CD1c-positive myeloid dendritic cell (primary cell): ENCODE data around the gene ANK2.

Source experiments
- DNase-seq: peaks from one replicate; pipeline ENCODE4 v3.0.0-alpha.2; 2016; ENCODE audit errors: extremely low spot score

The ANK2 gene

GRCh38 chr4:113288257-113288656 lies 238.8 kb downstream of the ANK2 start:
- no peak for DNase-seq

GRCh38 chr4:113288696-113289095 lies 239.2 kb downstream of the ANK2 start:
- DNase-seq: no peak

- no peak for DNase-seq
Observed at GRCh38 chr4:113289766-113290165, 240.3 kb downstream of the ANK2 start.

GRCh38 chr4:113290666-113291065 lies 241.2 kb downstream of the ANK2 start:
- DNase-seq: no peak

DNA sequence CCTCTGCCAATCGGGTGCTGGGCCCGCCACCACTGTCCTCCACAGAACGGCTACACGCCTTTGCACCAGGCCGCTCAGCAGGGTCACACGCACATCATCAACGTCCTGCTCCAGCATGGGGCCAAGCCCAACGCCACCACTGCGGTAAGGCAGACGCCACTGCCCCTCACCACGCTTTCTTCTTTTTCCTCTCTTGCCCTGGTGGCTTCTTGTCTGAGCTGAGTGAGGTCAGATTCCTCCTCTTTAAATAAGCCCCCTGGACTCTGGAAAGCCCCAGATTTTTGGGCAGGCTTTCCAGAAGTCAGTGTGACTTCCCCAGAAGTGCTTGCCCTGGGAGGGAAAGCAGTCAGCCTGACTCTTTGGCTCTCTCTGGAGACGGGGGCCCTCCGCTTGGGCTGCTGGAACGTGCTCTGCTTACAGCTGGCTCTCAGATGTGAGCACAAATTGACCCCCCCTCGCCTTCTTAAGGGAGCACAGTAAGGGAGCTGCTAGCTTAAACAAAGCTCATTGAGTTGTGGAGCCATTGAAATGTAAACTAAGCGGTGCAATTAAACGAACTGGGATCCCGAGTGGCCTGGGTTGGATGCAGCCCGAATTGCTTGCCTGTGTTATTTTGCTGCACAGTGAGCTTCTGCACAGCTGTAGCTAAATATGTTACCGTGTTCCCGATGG lies 243.1 kb downstream of the ANK2 start:
- DNase-seq: no peak

DNA sequence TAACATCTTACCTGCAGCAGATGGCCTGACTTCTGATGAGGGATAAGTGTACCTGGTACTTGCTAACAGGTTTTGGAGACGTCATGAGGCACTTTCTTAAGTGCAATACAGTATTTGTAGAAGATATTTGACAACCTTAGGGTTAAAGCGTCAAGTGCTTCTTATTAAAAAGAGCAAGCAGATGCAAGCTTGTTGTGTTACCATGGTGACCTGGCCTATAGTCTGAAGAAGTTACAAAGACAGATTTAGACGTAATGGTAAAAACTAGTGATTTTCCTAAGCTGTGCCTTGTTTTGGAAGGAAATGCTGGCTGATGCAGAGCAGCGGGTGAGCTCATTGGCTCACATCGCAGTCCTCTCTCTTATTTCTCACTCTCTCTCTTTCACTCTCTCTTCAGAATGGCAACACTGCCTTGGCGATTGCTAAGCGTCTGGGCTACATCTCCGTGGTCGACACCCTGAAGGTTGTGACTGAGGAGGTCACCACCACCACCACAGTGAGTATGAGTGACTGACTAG lies 243.6 kb downstream of the ANK2 start:
- no peak for DNase-seq

DNA sequence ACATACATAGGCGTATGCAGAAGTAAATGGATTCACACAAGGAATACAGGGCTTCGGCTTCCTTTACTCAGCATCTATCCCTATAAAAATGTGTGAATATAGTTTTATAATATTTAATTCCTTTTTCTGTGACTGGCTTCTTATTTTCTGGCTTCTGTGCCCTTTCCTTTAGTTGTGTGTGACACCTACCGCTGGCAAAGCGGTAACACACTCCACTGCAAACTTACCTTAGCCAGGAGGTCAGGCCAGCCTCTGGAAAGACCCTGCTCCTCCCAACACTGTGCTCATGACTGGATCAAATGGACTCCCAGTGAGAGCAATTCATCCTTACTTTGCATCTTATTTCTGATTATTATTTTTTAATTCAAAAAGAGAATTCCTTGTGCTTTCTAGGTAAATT lies 244.2 kb downstream of the ANK2 start:
- no peak for DNase-seq

- no peak for DNase-seq
Observed at GRCh38 chr4:113294908-113295307, 245.5 kb downstream of the ANK2 start.

- no peak for DNase-seq
Observed at GRCh38 chr4:113300471-113300928, 251.0 kb downstream of the ANK2 start.

DNA sequence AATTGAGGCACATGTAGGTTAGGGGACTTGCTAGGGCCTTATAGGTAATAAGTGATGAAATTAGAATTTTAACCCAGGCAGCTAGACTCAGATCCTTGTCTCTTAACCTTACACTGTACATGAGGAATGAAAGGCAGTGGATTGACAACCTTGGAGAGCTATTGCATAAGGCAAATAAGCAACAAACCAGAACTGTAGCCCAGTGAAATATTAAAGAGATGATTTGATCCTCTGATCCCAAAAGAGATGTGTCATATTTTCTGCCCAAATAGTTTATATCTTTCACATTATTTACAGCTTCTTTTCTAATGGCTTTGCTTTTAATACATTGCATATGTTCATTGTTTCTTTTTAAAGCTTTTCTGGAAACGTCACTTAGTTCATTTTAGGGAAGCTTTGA lies 252.6 kb downstream of the ANK2 start:
- DNase-seq: no peak

GRCh38 chr4:113303315-113303714 lies 253.9 kb downstream of the ANK2 start:
- DNase-seq: no peak

DNA sequence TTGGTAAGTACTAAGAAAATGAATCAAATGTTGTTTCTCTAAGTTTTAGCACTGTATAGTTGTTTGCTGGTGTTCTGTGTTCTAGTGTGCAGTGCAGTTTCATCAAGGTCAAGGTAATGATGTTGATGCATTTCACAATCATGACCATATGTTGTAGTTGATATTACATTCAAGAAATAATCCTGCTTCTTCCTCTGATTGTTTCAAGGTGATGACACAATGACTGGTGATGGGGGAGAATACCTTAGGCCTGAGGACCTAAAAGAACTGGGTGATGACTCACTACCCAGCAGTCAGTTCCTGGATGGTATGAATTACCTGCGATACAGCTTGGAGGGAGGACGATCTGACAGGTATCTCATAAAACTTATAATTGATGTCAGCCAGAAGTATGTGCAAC lies 261.6 kb downstream of the ANK2 start:
- DNase-seq: no peak

- DNase-seq: no peak
Observed at GRCh38 chr4:113312529-113312928, 263.1 kb downstream of the ANK2 start.

- no peak for DNase-seq
Observed at GRCh38 chr4:113314426-113314825, 265.0 kb downstream of the ANK2 start.

GRCh38 chr4:113316879-113317278 lies 267.4 kb downstream of the ANK2 start:
- DNase-seq: no peak

DNA sequence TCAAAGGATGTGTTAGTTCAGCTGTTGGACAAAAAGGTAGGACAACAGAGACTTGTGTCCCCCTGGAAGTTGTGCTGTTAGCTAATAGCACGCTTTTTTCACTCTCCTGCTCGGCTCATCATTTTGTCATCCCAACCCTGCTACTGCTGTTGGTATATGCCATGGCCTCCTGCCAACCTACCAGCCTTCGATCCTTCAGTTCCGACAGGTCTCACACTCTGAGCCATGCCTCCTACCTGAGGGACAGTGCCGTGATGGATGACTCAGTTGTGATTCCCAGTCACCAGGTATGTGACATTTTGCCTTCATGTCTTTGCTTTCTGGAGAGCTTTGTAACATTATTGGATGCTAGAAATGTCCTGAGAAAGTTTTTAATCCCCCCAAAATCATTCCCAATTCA lies 268.1 kb downstream of the ANK2 start:
- no peak for DNase-seq

GRCh38 chr4:113322736-113323135 lies 273.3 kb downstream of the ANK2 start:
- no peak for DNase-seq

DNA sequence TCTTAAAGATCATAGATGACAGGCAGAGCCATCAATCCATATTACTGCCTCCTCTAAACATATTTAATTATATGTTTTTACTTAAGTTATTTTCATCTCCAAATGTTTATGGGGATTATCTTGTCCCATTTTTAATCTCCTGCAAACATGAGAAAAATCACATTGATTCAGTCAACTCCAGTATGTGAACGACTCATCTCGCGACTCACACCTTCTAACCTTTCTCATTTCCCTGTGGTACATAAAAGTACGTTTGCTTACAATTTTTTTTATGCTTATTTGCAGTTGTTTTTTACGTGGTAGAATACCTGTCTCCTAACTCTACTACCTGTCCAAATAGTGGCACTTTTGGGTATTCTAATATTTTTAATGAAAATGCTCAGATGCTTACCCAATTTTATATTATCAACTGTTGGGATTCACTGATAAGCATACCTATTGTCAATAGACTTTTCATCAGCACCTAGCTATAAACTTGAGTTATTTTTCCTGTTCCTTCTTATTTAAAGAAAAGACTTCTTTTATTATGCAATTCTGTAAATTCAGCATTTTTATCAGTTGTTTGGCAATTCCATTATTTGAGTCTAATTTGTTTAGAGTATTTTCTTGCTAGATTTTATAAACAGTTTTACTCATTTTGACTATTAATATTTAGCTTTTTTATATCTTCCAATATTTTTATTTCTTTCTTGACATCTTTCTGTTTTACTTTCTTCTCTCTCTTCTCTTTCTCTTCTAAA lies 276.6 kb downstream of the ANK2 start:
- no peak for DNase-seq

DNA sequence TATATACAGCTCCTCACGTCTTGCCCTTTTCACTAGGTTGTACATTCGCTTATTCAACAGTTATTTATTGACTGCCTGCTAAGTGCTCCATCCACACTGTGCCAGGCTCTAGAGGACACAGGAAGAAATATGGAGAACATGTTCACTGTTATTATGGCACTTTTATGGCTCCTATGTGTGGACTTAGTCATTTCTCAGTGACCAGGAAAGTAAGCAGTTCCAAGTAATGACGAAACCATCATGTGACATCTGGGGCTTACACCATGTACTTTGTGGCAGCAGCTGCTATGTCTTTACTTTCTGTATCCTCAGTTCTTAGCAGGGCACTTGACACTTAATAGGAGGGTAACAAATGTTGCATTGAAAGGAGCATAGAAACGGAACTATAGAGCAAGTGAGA lies 278.0 kb downstream of the ANK2 start:
- no peak for DNase-seq

DNA sequence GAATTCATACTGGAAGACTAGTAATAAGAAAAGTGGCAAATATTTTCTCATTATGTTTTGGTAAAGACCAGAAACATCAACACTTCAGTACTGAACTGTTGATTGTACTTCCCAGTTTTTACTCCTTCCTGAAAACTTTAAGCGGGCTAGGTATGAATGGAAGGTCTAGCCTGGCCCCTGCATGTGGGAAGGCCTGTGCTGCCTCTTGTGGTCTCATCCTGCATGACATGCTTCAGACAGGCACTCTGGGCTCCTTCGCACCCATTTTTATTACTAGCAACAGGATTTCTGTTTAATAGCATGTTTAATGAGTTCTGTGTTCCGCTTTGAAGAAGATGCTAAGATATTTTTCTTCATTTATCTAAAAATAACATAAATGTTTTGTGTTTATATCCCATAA lies 279.1 kb downstream of the ANK2 start:
- DNase-seq: no peak

- DNase-seq: no peak
Observed at GRCh38 chr4:113330200-113330599, 280.7 kb downstream of the ANK2 start.

DNA sequence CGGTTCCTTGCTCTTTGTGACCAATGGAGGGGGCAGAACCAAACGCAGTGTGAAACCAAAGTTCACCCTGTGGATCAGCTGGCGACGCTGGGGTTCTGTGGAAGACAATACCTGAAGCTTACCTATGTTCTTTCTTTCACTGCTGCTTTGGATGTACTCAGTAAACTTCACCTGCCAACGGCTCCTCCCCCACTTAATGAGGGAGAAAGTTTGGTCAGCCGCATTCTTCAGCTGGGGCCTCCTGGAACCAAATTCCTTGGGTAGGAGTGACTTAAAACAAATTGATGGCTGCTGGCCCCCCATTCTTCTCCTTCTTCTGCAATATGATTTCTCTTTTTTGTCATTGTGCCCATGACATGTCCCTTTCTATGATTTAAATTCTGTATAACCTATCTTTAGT lies 282.4 kb downstream of the ANK2 start:
- no peak for DNase-seq

DNA sequence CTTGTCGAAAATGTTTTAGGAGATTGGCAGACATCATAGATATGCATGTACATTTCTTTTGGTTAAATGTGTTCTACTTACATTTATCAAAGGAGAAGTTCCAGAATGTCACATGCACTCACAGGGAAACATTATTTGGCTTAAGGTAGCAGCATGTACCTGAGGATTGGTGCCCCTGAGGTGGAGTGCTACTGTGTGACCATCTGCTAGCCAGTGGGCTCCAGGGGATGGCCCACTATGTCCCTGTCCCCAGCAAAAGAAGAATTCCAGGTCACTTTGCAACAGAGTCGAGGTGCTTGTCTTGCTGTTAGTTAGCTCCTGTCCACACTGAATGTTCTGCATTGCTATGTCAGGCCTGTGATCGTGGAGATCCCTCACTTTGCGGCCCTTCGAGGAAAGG lies 283.2 kb downstream of the ANK2 start:
- no peak for DNase-seq
